Activated CD8-positive, alpha-beta T cell treated with anti-CD3 and anti-CD28 coated beads, Interleukin-2, amount 10 ng/mL, durations not matched to agents 7 days and 5 days (primary cell): ENCODE data around the gene GPR108. TPM values are rescaled to one million over a fixed set of nuclear protein-coding genes. Genes with fewer than 3 reads are reported as not detected.

Experiments used
- ATAC-seq: fragments of 150-1000 bp; cut with Tn5 transposase; one replicate; pipeline ENCODE4 v1.10.0; 2021; ENCODE audit warnings: moderate library complexity
- CTCF ChIA-PET: fragments of 350-600 bp; sonication (Branson Sonifier 250); formaldehyde crosslinking; loops from one replicate; lab custom pipeline; 2021; ENCODE audit warnings: antibody characterized with exemption; lab: Charles Lee
- POLR2A ChIA-PET: fragments of 350-600 bp; sonication (Branson Sonifier 250); formaldehyde crosslinking; loops from one replicate; lab custom pipeline; 2021; ENCODE audit warnings: antibody characterized with exemption; lab: Charles Lee
- DNase-seq: peaks from one replicate; pipeline ENCODE4 v3.0.0-alpha.2; 2020
- H3K27ac Mint-ChIP-seq: one replicate; pipeline ENCODE4 v1.8.0; 2021; ENCODE audit warnings: mild to moderate bottlenecking, mixed read lengths
- H3K27me3 Mint-ChIP-seq: one replicate; pipeline ENCODE4 v1.8.0; 2021; ENCODE audit warnings: low read depth, mixed read lengths
- H3K36me3 Mint-ChIP-seq: one replicate; pipeline ENCODE4 v1.8.0; 2021; ENCODE audit warnings: low read depth, mixed read lengths
- H3K4me1 Mint-ChIP-seq: one replicate; pipeline ENCODE4 v1.8.0; 2021; ENCODE audit warnings: low read depth, mixed read lengths
- H3K4me3 Mint-ChIP-seq: one replicate; pipeline ENCODE4 v1.8.0; 2021; ENCODE audit warnings: mild to moderate bottlenecking, mixed read lengths
- H3K9me3 Mint-ChIP-seq: one replicate; pipeline ENCODE4 v1.8.0; 2022; ENCODE audit warnings: mixed read lengths; ENCODE audit not compliant: insufficient read depth
- total RNA-seq, 2 experiments: library from RNA; stranded (reverse); gene quantifications; one replicate each; pipeline ENCODE4 v1.2.3, GENCODE V29; 2021

GPR108 gene
- total RNA-seq, 2 experiments from 2014 or later = 76.7 to 85.6 TPM

GRCh38 chr19:6743714-6744380 is 6.5 kb upstream of the GPR108 start:
- ATAC-seq (no peak), DNase-seq (no peak)
- no peaks in the 10 kb centered on the region for H3K27me3 Mint-ChIP-seq
- POLR2A ChIA-PET = no interaction called here
- CTCF ChIA-PET = interaction anchor here (0.6 to 1.0 kb wide), 2 partner anchors 89 to 119 kb away, joined by 3 to 4 read pairs; no protein-coding TSS in a partner anchor
- no peaks in the 10 kb centered on the region for H3K9me3 Mint-ChIP-seq
- no peak overlapping the region for H3K4me3 Mint-ChIP-seq
- peaks cover 33% of the 10 kb centered on the region for H3K36me3 Mint-ChIP-seq
- H3K27ac Mint-ChIP-seq = peak overlapping the region; percentile 14
- H3K4me1 Mint-ChIP-seq = peaks cover 11% of the 10 kb centered on the region

- H3K4me1 Mint-ChIP-seq = peaks cover 19% of the 10 kb centered on the region
- H3K36me3 Mint-ChIP-seq = peaks cover 27% of the 10 kb centered on the region
- ChIA-PET CTCF (interaction anchor here (1.0 kb wide), 1 partner anchor 88 kb away, joined by 3 read pairs; no protein-coding TSS in a partner anchor), POLR2A (interaction anchor here (0.6 kb wide), 1 partner anchor 18 kb away, joined by 3 read pairs; no protein-coding TSS in a partner anchor)
- ATAC-seq = no peak
- no peaks in the 10 kb centered on the region for H3K27me3 Mint-ChIP-seq
- H3K27ac Mint-ChIP-seq = no peak overlapping the region
- DNase-seq = no peak
- no peaks in the 10 kb centered on the region for H3K9me3 Mint-ChIP-seq
- H3K4me3 Mint-ChIP-seq = no peak overlapping the region
Observed at GRCh38 chr19:6743066-6743465, 5.7 kb upstream of the GPR108 start.

- DNase-seq (no peak), ATAC-seq (no peak)
- POLR2A ChIA-PET = no interaction called here
- no peaks in the 10 kb centered on the region for H3K27me3 Mint-ChIP-seq
- H3K27ac Mint-ChIP-seq = no peak overlapping the region
- no peaks in the 10 kb centered on the region for H3K9me3 Mint-ChIP-seq
- H3K4me1 Mint-ChIP-seq = peaks cover 30% of the 10 kb centered on the region
- H3K4me3 Mint-ChIP-seq = peak overlapping the region; percentile 81
- CTCF ChIA-PET = no interaction called here
- peaks cover 25% of the 10 kb centered on the region for H3K36me3 Mint-ChIP-seq
Observed at GRCh38 chr19:6740589-6741343, 3.4 kb upstream of the GPR108 start.

- peak overlapping the region; percentile 39 for H3K27ac Mint-ChIP-seq
- peaks cover 36% of the 10 kb centered on the region for H3K4me1 Mint-ChIP-seq
- CTCF ChIA-PET = no interaction called here
Observed at GRCh38 chr19:6739883-6740588, 2.7 kb upstream of the GPR108 start.

GRCh38 chr19:6739390-6739882 is 2.1 kb upstream of the GPR108 start, which contains the start of gene TRIP10:
TSS of gene TRIP10 (plus strand) at chr19:6739680. CDS start at chr19:6739762, 82 bp downstream.
- DNase-seq = peak; percentile 86
- ChIA-PET POLR2A (interaction anchor here (1.4 kb wide), 1 partner anchor 33 kb away, joined by 8 read pairs; the partner anchor contains the start of gene VAV1), CTCF (interaction anchor here (0.8 to 4.0 kb wide), 8 partner anchors 9 to 330 kb away, joined by 3 to 130 read pairs (median 6); partner anchors contain the start of genes SH2D3A, VAV1 and ZNF557)
- peak within 1 kb of the TSS; percentile 100 for H3K27ac Mint-ChIP-seq
- no peaks in the 10 kb centered on the region for H3K9me3 Mint-ChIP-seq
- peak within 1 kb of the TSS; percentile 98 for H3K4me3 Mint-ChIP-seq
- peaks cover 28% of the 10 kb centered on the region for H3K36me3 Mint-ChIP-seq
- no peaks in the 10 kb centered on the region for H3K27me3 Mint-ChIP-seq
- ATAC-seq = peak; percentile 4
- peaks cover 38% of the 10 kb centered on the region for H3K4me1 Mint-ChIP-seq

More at GRCh38 chr19:6739883-6740588, 2.7 kb upstream of the GPR108 start:
- Mint-ChIP-seq H3K27me3 (no peaks in the 10 kb centered on the region), H3K9me3 (no peaks in the 10 kb centered on the region), H3K4me3 (peak overlapping the region; percentile 81), H3K36me3 (peaks cover 28% of the 10 kb centered on the region)
- no peak for DNase-seq
- POLR2A ChIA-PET = no interaction called here
- ATAC-seq = no peak

GRCh38 chr19:6738787-6739389 is 1.5 kb upstream of the GPR108 start:
- Mint-ChIP-seq H3K4me1 (peaks cover 38% of the 10 kb centered on the region), H3K9me3 (no peaks in the 10 kb centered on the region), H3K27me3 (no peaks in the 10 kb centered on the region), H3K36me3 (peaks cover 29% of the 10 kb centered on the region), H3K4me3 (peak overlapping the region; percentile 98), H3K27ac (peak overlapping the region; percentile 100)
- ChIA-PET CTCF (interaction anchor here (0.7 to 4.0 kb wide), 22 partner anchors 9 to 330 kb away, joined by 3 to 130 read pairs (median 6); partner anchors contain the start of genes SH2D3A, VAV1 and ZNF557), POLR2A (interaction anchor here (0.6 to 3.6 kb wide), 6 partner anchors 28 to 535 kb away, joined by 3 to 20 read pairs (median 6); partner anchors contain the start of genes SH2D3A and VAV1)
- ATAC-seq (no peak), DNase-seq (peak; percentile 47)

- H3K4me1 Mint-ChIP-seq = peaks cover 38% of the 10 kb centered on the region
- no peaks in the 10 kb centered on the region for H3K27me3 Mint-ChIP-seq
- ATAC-seq = peak; percentile 20
Observed at GRCh38 chr19:6737873-6738786, 750 bp upstream of the GPR108 start.

GRCh38 chr19:6736917-6737283 is 480 bp downstream of the GPR108 start:
- Mint-ChIP-seq H3K4me1 (peaks cover 41% of the 10 kb centered on the region), H3K27ac (peak overlapping the region; percentile 100), H3K4me3 (peak overlapping the region; percentile 98), H3K9me3 (no peaks in the 10 kb centered on the region), H3K36me3 (peaks cover 28% of the 10 kb centered on the region), H3K27me3 (no peaks in the 10 kb centered on the region)
- DNase-seq (no peak), ATAC-seq (peak; percentile 9)
- POLR2A ChIA-PET = interaction anchor here (0.6 to 3.6 kb wide), 6 partner anchors 36 to 220 kb away, joined by 3 to 20 read pairs (median 6); partner anchors contain the start of genes TNFSF14 and VAV1
- CTCF ChIA-PET = interaction anchor here (0.8 to 4.0 kb wide), 31 partner anchors 9 to 227 kb away, joined by 3 to 130 read pairs (median 6); partner anchors contain the start of genes SH2D3A, TNFSF14 and VAV1

More at GRCh38 chr19:6737873-6738786, 750 bp upstream of the GPR108 start:
- Mint-ChIP-seq H3K36me3 (peaks cover 24% of the 10 kb centered on the region), H3K4me3 (peak overlapping the region; percentile 98), H3K9me3 (no peaks in the 10 kb centered on the region), H3K27ac (peak overlapping the region; percentile 100)
- ChIA-PET CTCF (interaction anchor here (0.6 to 4.0 kb wide), 36 partner anchors 9 to 331 kb away, joined by 3 to 130 read pairs (median 5); partner anchors contain the start of genes SH2D3A, TNFSF14, VAV1 and ZNF557), POLR2A (interaction anchor here (0.6 to 3.6 kb wide), 9 partner anchors 29 to 534 kb away, joined by 3 to 20 read pairs (median 6); partner anchors contain the start of genes SH2D3A, TNFSF14 and VAV1)
- peak; percentile 90 for DNase-seq

GRCh38 chr19:6736169-6736916 is 1.0 kb downstream of the GPR108 start:
- H3K9me3 Mint-ChIP-seq = no peaks in the 10 kb centered on the region
- peaks cover 41% of the 10 kb centered on the region for H3K4me1 Mint-ChIP-seq
- DNase-seq (peak; percentile 87), ATAC-seq (peak; percentile 38)
- ChIA-PET CTCF (interaction anchor here (0.6 to 4.0 kb wide), 25 partner anchors 8 to 219 kb away, joined by 3 to 130 read pairs (median 4); partner anchors contain the start of genes TNFSF14 and VAV1), POLR2A (interaction anchor here (1.1 to 3.6 kb wide), 6 partner anchors 37 to 220 kb away, joined by 4 to 20 read pairs (median 6); partner anchors contain the start of gene VAV1)
- H3K27me3 Mint-ChIP-seq = no peaks in the 10 kb centered on the region
- H3K36me3 Mint-ChIP-seq = peaks cover 32% of the 10 kb centered on the region
- peak overlapping the region; percentile 100 for H3K27ac Mint-ChIP-seq
- H3K4me3 Mint-ChIP-seq = peak overlapping the region; percentile 98
